HG03280 (cell line): ENCODE results near the gene LRSAM1.

ENCODE experiments used
- ATAC-seq: cut with Tn5 transposase; IDR thresholded peaks from one replicate; pipeline ENCODE4 v1.9.1; 2021; ENCODE audit warnings: mild to moderate bottlenecking, moderate library complexity; ENCODE audit not compliant: unreplicated experiment

LRSAM1 gene

DNA sequence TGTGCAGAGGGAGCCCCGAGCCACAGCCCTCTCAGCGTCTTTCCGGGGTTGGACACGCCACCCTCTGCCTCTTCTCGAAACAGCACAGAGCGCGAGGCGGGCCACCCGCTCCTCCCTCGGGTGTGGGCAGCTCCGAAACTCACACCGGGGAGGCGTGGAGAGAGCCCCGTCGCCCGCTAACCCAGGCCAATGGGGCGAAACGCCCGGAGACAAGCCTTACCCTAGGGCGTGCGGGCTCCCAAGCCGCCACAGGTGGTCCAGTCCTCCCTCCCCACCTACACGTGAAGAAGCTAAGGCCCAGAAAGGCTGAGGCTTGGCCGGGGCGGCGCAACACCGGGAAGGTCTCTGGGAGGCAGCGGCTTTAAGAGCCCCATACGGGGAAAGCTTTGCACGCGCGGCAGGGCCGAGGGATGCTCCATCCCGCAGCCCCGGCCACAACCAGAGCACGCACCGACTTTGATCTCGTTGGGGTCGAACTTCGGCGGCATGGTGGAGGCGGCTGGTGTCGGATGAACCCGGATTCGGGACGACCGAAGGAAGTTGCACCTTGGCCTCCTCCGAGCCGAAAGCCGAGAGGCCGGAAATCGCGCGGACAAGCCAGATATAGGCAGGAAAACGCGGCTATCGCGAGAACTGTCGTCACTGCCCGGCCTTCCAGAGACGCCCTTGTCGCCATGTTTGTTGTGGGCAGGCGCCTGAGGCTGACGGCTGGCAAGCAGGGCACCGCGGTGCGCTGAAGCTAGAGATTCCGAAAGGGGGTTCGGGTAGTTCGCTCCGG lies at the start of gene LRSAM1, which contains the start of gene RPL12:
TSS of gene LRSAM1 (plus strand) at position 681 of the 778 bp plus-strand sequence. CDS start 3,018 bp downstream, outside the sequence.
TSS of gene RPL12 (minus strand) at position 577 of the 778 bp plus-strand sequence. CDS start at position 488, 89 bp downstream.
- ATAC-seq, result peak; percentile 62

DNA sequence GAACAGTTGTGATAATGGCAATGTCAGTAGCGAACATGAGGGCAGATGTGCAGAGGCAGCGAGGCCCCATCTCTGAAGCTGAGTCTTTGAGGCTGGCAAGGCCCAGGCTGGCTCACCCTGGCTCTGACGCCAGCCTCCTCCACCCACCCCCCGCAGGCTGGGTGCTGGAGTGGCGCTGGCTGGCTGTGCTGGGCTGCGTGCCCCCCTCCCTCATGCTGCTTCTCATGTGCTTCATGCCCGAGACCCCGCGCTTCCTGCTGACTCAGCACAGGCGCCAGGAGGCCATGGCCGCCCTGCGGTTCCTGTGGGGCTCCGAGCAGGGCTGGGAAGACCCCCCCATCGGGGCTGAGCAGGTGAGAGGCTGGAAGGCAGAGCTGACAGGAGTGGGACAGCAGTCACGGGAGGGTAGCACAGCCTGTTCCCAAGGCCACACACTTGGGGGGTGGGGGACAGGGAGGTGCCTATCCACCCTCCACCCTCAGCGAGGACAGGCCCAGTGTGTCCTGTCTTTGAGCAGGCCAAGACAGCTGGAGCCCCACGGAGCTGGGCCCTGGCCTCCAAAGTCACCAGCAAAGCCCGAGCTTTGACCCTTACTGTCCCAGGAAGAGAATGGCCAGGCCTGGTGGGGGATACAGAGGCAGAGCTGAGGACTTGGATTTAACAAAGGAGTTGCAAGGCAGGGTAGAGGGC lies 48.8 kb upstream of the LRSAM1 start:
- no peak for ATAC-seq

DNA sequence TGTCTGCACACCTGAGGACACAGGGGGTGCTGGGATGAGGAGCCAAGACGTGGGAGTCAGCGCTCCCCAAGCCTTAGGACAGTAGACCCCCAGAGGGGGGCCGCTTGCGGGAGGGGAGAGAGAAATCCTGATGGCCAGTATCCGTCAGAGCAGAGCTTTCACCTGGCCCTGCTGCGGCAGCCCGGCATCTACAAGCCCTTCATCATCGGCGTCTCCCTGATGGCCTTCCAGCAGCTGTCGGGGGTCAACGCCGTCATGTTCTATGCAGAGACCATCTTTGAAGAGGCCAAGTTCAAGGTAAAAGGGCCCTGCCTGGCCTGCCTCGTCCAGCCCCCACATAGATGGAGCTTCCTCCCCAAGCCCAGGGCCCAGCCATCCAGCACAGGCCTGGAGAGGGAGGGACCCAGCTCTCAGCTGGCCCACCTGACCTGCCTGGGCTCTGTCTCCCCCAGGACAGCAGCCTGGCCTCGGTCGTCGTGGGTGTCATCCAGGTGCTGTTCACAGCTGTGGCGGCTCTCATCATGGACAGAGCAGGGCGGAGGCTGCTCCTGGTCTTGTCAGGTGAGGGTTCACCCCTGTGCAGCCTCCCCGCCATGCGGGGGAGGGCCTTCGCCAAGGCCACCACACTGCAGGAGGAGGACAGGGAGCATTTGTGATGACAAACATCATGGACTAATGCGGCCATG lies 47.7 kb upstream of the LRSAM1 start:
- no peak for ATAC-seq

DNA sequence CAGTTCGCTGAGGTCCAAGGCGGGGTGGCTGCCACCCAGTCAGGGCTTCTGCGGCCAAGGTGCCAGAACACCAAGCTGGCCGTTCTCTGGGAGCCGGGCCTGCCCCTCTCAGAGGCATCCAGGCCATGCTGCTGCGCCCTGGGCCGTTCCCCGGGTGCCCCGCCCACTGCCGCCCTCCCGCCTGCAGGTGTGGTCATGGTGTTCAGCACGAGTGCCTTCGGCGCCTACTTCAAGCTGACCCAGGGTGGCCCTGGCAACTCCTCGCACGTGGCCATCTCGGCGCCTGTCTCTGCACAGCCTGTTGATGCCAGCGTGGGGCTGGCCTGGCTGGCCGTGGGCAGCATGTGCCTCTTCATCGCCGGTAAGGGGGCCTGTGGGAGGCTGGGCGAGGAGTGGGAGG lies 46.7 kb upstream of the LRSAM1 start:
- no peak for ATAC-seq

DNA sequence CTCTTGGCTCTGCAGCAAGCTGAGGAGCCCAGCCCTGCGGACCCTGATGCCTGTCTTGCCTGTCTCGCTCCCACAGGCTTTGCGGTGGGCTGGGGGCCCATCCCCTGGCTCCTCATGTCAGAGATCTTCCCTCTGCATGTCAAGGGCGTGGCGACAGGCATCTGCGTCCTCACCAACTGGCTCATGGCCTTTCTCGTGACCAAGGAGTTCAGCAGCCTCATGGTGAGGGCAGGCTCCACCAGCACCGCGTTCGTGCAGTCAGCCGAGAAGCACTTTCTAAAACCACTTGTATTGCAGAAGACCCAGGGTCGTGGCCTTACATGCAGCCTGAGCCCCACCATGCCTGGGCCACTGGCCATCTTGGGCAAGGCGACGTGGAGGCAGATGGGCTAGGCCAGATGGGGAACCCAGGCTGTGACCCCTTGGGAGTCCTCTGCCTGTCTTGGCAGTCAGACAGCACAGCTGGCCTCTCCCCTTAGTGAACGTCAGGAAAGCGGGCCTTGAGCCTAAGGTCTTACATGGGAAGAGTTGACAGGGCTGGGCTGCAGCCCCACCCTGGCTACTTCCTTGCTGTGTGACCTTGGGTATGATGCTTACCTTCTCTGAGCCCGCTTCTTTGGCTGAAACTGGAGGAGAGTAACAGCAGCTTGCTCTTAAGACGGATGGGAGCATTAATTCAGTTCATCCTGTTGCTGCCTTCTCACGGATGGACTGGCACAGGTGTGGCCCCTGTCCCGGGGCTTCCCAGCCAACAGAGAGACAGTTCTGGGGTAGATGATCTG lies 45.8 kb upstream of the LRSAM1 start:
- no peak for ATAC-seq

DNA sequence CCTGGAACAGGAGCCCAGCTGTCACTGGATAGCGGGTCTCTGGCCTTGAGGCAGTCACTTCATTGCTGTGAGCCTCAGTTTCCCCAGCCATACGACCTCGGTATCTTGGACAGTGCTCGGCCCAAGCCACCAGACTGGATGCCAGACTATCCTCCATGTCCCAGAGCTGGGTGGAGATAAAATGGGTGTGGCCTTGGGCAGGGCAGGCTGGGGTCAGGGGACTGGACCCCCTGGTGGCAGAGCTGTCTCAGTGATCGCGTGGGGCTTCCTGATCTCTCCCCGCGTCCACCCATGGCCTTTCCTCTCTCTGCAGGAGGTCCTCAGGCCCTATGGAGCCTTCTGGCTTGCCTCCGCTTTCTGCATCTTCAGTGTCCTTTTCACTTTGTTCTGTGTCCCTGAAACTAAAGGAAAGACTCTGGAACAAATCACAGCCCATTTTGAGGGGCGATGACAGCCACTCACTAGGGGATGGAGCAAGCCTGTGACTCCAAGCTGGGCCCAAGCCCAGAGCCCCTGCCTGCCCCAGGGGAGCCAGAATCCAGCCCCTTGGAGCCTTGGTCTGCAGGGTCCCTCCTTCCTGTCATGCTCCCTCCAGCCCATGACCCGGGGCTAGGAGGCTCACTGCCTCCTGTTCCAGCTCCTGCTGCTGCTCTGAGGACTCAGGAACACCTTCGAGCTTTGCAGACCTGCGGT lies 44.4 kb upstream of the LRSAM1 start:
- no peak for ATAC-seq

DNA sequence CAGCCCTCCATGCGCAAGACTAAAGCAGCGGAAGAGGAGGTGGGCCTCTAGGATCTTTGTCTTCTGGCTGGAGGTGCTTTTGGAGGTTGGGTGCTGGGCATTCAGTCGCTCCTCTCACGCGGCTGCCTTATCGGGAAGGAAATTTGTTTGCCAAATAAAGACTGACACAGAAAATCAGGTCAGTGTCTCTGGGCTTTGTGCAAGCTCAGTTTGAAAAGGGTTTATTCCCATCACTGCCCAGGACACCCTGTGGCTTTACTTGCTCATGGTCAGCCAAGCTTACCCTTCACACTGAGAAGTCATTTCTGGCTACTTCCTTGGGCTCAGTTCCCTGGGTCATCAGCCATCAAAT lies 43.8 kb upstream of the LRSAM1 start:
- ATAC-seq, result no peak

DNA sequence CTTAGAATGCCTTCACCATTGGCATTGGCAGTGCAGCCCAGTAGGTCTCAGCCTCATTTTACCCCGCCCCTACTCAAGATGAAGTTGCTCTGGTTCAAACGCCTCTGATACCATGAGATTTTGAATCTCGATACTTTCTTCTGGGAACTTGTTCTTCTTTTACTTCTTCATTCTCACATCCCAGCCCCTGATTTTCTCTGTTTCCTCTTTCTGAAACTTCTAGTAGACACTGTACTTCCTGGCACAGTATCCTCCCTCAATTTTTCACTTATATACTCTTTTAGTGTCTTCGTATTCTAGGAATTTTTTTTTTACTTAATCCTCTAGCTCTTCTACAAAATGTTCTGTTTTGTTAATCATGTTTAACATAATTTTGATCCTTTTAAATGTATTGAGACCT lies 40.2 kb upstream of the LRSAM1 start:
- ATAC-seq, result no peak

DNA sequence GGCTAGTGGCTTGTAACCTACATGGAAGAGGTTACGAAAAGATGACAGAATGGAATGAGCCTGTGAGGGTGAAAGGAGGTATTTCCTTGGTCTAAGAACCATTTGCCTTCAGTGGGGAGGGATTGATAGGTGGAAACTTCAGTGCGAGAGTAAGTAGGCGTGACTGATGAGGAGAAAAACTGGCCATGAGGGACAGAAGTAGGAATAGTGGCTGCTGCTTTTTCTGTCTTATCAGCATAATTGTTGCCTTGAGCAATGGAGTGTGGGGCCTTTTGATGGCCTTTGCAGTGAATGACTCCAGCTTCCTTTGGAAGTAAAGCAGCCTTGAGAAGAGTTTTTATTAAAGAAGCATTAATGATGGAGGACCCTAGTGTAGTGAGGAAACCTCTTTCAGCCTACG lies 36.2 kb upstream of the LRSAM1 start:
- no peak for ATAC-seq

DNA sequence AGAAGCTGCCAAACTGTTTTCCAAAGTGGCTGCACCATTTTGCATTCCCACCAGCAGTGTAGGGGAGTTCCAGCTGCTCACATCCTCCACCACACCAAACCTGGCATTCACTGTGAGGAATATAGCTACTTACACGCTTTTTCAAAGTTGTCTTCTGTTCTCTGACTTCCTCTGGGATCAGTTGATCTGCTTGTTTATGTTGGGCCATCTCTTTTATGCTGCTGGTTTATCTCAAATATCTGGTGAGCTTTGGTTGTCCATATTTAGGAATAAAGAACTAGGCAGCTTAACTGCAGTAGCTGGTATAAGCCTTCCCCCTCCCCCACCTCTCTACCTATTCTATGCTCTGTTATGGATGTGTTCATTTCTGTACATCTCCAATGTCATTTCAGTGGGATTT lies 35.7 kb upstream of the LRSAM1 start:
- no peak for ATAC-seq

DNA sequence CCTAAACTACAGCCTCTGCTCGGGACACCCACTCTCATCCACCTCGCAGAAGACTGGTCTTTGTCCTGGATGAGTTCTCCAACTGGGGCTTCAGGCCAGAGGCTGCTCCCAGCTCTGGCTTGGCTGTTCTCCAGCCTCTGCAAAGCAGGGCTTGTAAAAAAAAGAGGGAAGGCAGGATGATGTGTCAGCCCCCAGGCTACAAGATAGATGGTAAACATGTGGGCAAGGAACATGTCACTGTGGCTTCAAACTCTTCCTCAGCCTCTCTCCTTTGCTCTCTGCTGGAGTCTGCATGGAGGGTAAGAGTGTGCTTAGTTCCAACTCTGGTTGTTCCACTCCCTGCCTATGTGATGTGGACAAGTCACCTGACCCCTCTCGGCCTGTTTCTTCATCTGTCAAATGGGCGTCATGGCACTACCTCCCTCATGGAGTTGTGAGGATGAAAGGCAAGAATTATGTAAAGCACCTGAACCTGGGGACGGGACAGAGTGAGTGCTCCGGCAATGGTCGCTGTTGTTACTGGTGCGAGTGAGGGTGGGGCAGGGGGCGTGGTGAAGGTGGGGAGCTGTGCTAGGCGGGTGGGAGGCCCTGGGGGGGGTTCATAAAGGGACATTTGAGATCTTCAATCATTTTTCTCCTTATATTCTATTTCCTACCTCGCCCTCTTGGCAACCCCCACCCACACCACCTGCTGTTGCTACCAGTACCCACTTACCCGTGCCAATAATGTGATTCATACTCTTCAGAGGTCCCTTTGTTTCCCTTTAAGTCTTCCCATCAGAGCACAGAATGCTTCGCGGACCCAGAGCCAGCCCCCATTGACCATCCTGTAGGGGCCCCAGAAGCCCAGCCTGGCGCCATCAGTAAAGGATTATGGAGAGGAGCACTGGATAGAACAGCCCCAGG lies 33.9 kb upstream of the LRSAM1 start:
- ATAC-seq, result no peak

DNA sequence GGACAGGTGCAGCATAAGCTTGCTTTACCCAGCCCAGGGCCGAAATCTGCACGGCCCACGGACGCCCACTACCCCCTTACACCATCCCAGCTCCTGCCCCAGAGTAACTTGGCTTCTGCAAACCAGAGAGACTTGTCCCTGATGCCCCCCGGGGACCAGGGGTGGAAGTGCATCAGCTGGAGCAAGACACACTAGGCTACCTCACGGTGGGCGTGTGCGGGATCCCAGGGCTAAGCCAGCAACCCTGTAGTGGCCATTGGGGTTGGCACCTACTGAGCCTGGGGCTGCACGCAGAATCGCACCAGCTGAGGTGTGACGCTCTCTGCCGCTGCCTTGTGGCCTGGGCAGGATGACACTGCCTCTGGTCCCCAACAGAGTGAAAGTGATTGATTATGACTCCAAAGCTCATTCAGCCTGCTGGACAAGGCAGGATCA lies 33.3 kb upstream of the LRSAM1 start:
- ATAC-seq, result no peak

DNA sequence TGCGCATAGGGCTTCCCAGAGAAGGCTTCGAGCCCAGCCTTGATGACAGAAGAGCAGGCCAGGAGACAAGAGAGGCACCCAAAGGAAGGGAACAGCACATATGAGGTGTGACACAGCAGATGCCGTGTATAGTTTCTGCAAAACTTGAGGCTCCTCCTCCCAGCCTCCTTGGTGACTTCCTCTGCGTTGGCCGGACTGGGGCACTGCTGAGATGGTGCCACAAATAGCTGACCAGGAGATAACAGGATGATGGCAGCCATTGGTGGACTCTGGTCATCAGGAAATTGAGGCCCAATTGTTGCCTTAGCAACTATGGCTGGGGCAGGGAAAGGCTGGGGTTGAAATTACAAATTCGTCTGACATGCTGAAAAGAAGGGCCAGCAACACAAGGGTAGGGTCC lies 32.0 kb upstream of the LRSAM1 start:
- no peak for ATAC-seq

DNA sequence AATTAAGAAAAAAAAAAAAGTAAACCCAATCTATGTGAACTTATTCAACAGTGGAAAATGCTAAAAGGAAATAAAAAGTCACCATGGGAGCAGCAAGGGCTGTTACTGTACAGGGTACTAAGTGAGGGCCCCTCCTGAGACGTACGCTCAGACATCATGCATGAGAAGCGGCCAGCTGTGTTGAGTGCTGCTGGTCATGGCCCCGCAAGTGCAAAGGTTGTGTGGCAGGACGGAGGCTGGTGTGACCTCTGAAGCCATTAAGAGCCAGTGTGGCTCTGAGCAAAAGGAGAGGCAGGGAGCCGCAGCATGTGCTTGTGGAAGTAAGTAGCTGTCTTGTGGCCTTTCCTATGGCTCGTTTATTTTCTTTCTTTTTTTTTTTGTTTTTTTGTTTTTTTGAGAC lies 30.3 kb upstream of the LRSAM1 start:
- no peak for ATAC-seq

DNA sequence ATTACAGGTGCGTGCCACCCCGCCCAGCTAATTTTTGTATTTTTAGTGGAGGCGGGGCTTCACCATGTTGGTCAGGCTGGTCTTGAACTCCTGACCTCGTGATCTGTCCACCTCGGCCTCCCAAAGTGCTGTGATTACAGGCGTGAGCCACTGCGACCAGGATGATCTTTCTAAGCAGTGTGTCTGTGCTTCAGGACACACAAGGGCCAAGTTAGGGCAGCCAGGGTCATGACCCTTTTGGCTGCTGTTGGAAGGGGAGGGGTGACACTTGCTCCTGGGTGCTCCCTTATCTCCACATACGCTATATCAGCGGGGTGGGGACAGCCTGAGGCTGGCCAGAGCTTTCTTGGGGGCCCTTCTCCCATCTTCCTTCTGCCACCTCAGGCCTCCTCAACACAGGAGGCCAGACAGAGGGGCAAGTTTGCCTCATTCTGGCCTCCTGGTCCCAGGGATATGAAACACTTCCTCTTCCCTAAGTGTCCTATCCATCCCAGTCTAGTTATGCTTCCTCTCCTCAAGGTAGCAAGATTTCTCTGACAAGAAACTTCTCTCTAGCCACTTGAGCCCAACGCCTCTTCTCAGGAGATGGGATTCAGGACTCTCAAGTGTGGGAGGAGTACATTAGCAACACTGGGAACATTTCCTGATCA lies 29.1 kb upstream of the LRSAM1 start:
- no peak for ATAC-seq

DNA sequence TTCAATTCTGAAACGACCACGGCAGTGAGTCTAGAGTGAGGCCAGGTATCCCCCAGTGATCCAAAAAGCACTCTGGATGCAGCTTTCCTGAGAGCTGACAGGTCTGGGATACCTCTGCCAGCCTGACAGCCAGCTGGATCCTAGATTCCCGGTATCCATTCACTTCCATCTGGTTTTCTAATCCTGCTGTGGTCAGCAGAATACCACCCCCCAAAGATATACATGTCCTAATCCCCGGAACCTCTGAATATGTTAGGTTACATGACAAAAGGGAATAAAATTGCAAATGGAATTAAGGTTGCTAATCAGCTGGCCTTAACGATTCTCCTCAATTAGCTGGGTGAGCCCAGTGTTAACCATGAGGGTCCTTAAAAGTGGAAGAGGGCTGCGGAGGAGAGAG lies 28.5 kb upstream of the LRSAM1 start:
- no peak for ATAC-seq

DNA sequence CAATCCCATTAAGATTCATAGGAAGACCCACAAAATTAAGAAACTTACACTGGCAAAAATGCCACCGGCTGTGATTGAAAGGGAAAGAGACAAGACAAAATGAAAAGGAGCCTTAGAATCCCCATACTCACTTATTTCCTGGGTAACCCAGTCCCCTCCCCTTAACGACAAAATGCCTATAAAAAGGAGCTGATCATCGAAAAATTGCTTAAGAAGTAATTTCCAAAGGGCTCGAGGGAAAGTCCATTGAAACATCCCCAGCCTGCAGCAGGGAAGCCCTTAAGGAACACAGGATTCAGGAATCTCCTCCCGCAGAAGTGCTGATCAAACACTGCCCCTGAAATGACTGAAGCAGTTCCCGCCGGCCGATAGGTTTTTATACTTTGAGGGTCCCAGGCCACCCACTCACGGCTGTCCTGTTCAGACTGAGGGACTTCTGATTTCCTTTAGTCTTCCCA lies 27.8 kb upstream of the LRSAM1 start:
- no peak for ATAC-seq

DNA sequence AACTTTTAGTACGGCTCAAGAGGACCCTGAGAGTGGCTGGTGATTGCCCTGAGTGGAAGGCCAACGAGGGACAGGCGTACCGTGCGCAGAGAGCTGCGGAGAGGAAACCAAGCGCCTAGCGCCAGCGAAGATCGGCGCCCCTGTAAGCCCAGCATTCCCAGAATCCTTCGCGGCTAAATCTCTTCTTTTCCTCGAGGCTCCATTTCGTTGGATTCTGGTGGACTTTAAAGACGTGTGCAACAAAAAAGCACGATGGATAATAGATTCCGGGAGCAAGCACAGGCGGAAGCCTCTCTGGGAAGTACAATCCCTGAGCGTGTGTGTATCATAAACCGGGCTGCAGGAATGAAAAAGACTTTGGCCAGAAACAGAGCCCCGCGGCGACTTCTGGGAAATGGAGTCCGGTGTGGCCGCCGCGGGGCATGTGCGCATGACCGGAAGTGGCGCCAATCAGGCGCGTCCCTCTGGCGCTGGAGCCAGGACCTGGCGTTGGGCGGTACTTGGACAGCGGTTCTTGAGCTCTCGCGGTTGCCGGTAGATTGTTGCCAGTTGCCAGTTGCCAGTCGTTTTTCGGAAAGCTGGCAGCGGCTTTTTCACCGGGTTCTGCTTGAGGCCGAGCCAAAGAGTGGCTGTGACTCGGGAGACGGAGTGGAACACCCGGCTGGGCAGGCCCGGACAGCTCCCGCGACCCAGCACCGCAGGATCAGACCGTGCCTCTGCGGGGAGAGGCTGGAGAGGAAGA lies 27.2 kb upstream of the LRSAM1 start, which contains the start of gene ZNF79:
TSS of gene ZNF79 (plus strand) at position 449 of the 742 bp plus-strand sequence. CDS start 406 bp downstream, outside the sequence.
- peak; percentile 84 for ATAC-seq
